Right kidney (tissue), 1 donor: ENCODE results near the gene PLXDC1.
A peak's percentile ranks its signal among the peaks of the same experiment; 100 is the strongest.
"Not testable (repeated sequence)": the region's sequence is repeated elsewhere in the genome, so short reads cannot be mapped to it uniquely, and the experiment has no call there.

Source experiments
- DNase-seq: peaks from one replicate; pipeline ENCODE4 v3.0.0-alpha.2; 2016

Gene PLXDC1

GRCh38 chr17:39181303-39181702 is 29.9 kb upstream of the PLXDC1 start:
- no peak for DNase-seq

- no peak for DNase-seq
Observed at GRCh38 chr17:39178536-39178935, 27.1 kb upstream of the PLXDC1 start.

- DNase-seq: no peak
Observed at GRCh38 chr17:39177256-39177655, 25.8 kb upstream of the PLXDC1 start.

- DNase-seq: no peak
Observed at GRCh38 chr17:39175695-39176093, 24.3 kb upstream of the PLXDC1 start.

GRCh38 chr17:39174920-39175694 is 23.7 kb upstream of the PLXDC1 start:
- DNase-seq: no peak

GRCh38 chr17:39173526-39174274 is 22.3 kb upstream of the PLXDC1 start:
- no peak for DNase-seq

- DNase-seq: no peak
Observed at GRCh38 chr17:39173080-39173479, 21.6 kb upstream of the PLXDC1 start.

GRCh38 chr17:39171933-39172332 is 20.5 kb upstream of the PLXDC1 start:
- DNase-seq: no peak

GRCh38 chr17:39170558-39170957 is 19.1 kb upstream of the PLXDC1 start:
- no peak for DNase-seq

- no peak for DNase-seq
Observed at GRCh38 chr17:39170109-39170508, 18.7 kb upstream of the PLXDC1 start.

- no peak for DNase-seq
Observed at GRCh38 chr17:39169518-39169917, 18.1 kb upstream of the PLXDC1 start.

GRCh38 chr17:39169101-39169500 is 17.7 kb upstream of the PLXDC1 start:
- DNase-seq: no peak

GRCh38 chr17:39168503-39168902 is 17.1 kb upstream of the PLXDC1 start:
- DNase-seq: not testable (repeated sequence)

- DNase-seq: no peak
Observed at GRCh38 chr17:39167476-39167875, 16.0 kb upstream of the PLXDC1 start.

- DNase-seq: no peak
Observed at GRCh38 chr17:39166437-39167335, 15.2 kb upstream of the PLXDC1 start.

- no peak for DNase-seq
Observed at GRCh38 chr17:39165841-39166349, 14.5 kb upstream of the PLXDC1 start, which contains the start of gene ARL5C. Gene ARL5C (minus strand): TSS chr17:39166161. CDS start chr17:39165760, 401 bp downstream.

GRCh38 chr17:39165178-39165840 is 13.9 kb upstream of the PLXDC1 start:
- DNase-seq: peak; percentile 39

GRCh38 chr17:39164675-39165143 is 13.3 kb upstream of the PLXDC1 start:
- DNase-seq: peak; percentile 79

GRCh38 chr17:39161962-39162361 is 10.5 kb upstream of the PLXDC1 start:
- DNase-seq: no peak

- no peak for DNase-seq
Observed at GRCh38 chr17:39158623-39159022, 7.2 kb upstream of the PLXDC1 start.

GRCh38 chr17:39156491-39156890 is 5.1 kb upstream of the PLXDC1 start:
- DNase-seq: no peak

- DNase-seq: no peak
Observed at GRCh38 chr17:39155654-39156053, 4.2 kb upstream of the PLXDC1 start.
